HEK293 (cell line): ENCODE results near the gene SYCN.

Experiments
- CTCF ChIA-PET: fragments of 350-600 bp; formaldehyde crosslinking; extraction: SDS; loops from one replicate; lab custom pipeline; 2021; ENCODE audit warnings: antibody characterized with exemption; lab: Yijun Ruan, JAX
- POLR2A ChIA-PET: fragments of 300-600 bp; formaldehyde crosslinking; extraction: SDS; loops from one replicate; lab custom pipeline; 2020; ENCODE audit warnings: antibody characterized with exemption, inconsistent platforms; lab: Yijun Ruan, JAX
- H3K27ac ChIP-seq: fragments of 200-500 bp; sonication (Bioruptor generic); 2 replicates; pipeline ENCODE4 v1.5.1; 2014; ENCODE audit warnings: low read depth, low read length, control low read depth, inconsistent platforms; ENCODE audit errors: extremely low read depth
- H3K36me3 ChIP-seq, 2 experiments: fragments of 200-500 bp in 1 of 2; sonication (Bioruptor generic) in 1 of 2; 1 replicate in 1 of 2; 2 replicates in 1 of 2; pipeline ENCODE4 v1.5.1; 2014 to 2017; ENCODE audit warnings: inconsistent platforms in 2 of 2, low read length in 2 of 2; ENCODE audit not compliant: control insufficient read depth in 2 of 2, insufficient read depth in 1 of 2
- H3K4me1 ChIP-seq: fragments of 200-500 bp; sonication (Bioruptor generic); 2 replicates; pipeline ENCODE4 v1.5.1; 2014; ENCODE audit warnings: mild to moderate bottlenecking, low read length, inconsistent platforms; ENCODE audit not compliant: control insufficient read depth, insufficient read depth
- H3K4me3 ChIP-seq: 2 replicates; pipeline ENCODE4 v1.5.1; 2011; ENCODE audit warnings: low read depth, mild to moderate bottlenecking, control low read depth, low read length, moderate library complexity
- H3K9me3 ChIP-seq: fragments of 200-500 bp; sonication (Bioruptor generic); 2 replicates; pipeline ENCODE4 v1.5.1; 2014; ENCODE audit warnings: low read depth, low read length, inconsistent platforms; ENCODE audit not compliant: control insufficient read depth, insufficient read depth
- ZBTB10 ChIP-seq: fragments of 450-650 bp; formaldehyde crosslinking; IDR thresholded peaks from 2 replicates; pipeline ENCODE4 v1.5.1; 2016; ENCODE audit warnings: missing biosample characterization, missing genetic modification characterization
- ZBTB17 ChIP-seq: fragments of 450-650 bp; formaldehyde crosslinking; IDR thresholded peaks from 2 replicates; pipeline ENCODE4 v1.5.1; 2016; ENCODE audit warnings: missing biosample characterization, missing genetic modification characterization
- ZNF155 ChIP-seq: fragments of 450-650 bp; formaldehyde crosslinking; IDR thresholded peaks from 2 replicates; pipeline ENCODE4 v1.5.1; 2016; ENCODE audit warnings: missing biosample characterization, missing genetic modification characterization
- ZNF600 ChIP-seq: fragments of 450-650 bp; formaldehyde crosslinking; IDR thresholded peaks from 2 replicates; pipeline ENCODE4 v1.5.1; 2016; ENCODE audit warnings: missing biosample characterization, missing genetic modification characterization
- ZNF830 ChIP-seq: fragments of 450-650 bp; IDR thresholded peaks from 2 replicates; pipeline ENCODE4 v1.5.0; 2018; ENCODE audit warnings: missing biosample characterization, missing genetic modification characterization, low read depth, mild to moderate bottlenecking, moderate library complexity
- ZNF837 ChIP-seq: fragments of 450-650 bp; formaldehyde crosslinking; IDR thresholded peaks from 2 replicates; pipeline ENCODE4 v1.5.1; 2016; ENCODE audit warnings: missing biosample characterization, missing genetic modification characterization
- TF ChIP-seq, protein P1 (sequence below): fragments of 450-650 bp; formaldehyde crosslinking; IDR thresholded peaks from 2 replicates; pipeline ENCODE4 v1.5.1; 2016; ENCODE audit warnings: missing biosample characterization, missing genetic modification characterization
- TF ChIP-seq, protein P2 (sequence below): fragments of 450-650 bp; formaldehyde crosslinking; IDR thresholded peaks from 2 replicates; pipeline ENCODE4 v1.5.1; 2016; ENCODE audit warnings: missing biosample characterization, missing genetic modification characterization
- TF ChIP-seq, protein P3 (sequence below): fragments of 450-650 bp; formaldehyde crosslinking; IDR thresholded peaks from 2 replicates; pipeline ENCODE4 v1.5.1; 2016; ENCODE audit warnings: missing biosample characterization, missing genetic modification characterization

Gene SYCN

DNA sequence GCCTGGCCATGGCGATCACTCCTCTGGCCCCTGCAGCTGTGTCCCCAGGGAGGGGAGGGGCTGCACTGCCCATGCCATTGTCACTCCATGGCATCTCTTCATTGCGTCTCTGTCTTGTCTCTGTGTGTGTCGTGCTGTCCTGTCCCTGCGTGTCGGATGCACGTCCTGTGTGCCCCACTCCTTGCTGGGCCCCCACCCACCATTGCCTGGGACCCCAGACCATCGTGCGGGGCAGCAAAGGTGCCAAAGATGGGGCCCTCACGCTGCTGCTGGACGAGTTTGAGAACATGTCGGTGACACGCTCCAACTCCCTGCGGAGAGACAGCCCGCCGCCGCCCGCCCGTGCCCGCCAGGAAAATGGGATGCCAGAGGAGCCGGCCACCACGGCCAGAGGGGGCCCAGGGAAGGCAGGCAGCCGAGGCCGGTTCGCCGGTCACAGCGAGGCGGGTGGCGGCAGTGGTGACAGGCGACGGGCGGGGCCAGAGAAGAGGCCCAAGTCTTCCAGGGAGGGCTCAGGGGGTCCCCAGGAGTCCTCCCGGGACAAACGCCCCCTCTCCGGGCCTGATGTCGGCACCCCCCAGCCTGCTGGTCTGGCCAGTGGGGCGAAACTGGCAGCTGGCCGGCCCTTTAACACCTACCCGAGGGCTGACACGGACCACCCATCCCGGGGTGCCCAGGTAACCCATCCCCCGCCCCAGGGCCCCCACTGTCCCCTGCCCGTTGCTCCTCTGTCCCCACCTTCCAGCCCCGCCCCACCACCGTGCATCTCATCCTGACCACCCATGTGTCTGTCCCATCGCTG, 31.2 kb downstream of the SYCN start:
- no peaks in the 10 kb centered on the region for H3K4me1 ChIP-seq
- no peaks in the 10 kb centered on the region for H3K9me3 ChIP-seq
- ChIA-PET POLR2A (no interaction called here), CTCF (interaction anchor here (0.7 to 5.1 kb wide), 3 partner anchors 14 to 169 kb away, joined by 3 to 33 read pairs (median 3); partner anchors contain the start of gene SAMD4B)
- no peak overlapping the region for H3K27ac ChIP-seq
- no peak for TF ChIP-seq ZNF837
- peak; percentile 40; the same call in 1 of the 2 replicates for TF ChIP-seq ZBTB10 (tag by site-specific recombination)
- TF ChIP-seq, protein P1, sequence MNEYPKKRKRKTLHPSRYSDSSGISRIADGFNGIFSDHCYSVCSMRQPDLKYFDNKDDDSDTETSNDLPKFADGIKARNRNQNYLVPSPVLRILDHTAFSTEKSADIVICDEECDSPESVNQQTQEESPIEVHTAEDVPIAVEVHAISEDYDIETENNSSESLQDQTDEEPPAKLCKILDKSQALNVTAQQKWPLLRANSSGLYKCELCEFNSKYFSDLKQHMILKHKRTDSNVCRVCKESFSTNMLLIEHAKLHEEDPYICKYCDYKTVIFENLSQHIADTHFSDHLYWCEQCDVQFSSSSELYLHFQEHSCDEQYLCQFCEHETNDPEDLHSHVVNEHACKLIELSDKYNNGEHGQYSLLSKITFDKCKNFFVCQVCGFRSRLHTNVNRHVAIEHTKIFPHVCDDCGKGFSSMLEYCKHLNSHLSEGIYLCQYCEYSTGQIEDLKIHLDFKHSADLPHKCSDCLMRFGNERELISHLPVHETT (tag by site-specific recombination) = no peak
- TF ChIP-seq, protein P2, sequence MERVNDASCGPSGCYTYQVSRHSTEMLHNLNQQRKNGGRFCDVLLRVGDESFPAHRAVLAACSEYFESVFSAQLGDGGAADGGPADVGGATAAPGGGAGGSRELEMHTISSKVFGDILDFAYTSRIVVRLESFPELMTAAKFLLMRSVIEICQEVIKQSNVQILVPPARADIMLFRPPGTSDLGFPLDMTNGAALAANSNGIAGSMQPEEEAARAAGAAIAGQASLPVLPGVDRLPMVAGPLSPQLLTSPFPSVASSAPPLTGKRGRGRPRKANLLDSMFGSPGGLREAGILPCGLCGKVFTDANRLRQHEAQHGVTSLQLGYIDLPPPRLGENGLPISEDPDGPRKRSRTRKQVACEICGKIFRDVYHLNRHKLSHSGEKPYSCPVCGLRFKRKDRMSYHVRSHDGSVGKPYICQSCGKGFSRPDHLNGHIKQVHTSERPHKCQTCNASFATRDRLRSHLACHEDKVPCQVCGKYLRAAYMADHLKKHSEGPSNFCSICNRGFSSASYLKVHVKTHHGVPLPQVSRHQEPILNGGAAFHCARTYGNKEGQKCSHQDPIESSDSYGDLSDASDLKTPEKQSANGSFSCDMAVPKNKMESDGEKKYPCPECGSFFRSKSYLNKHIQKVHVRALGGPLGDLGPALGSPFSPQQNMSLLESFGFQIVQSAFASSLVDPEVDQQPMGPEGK (tag by site-specific recombination) = peak; percentile 11; the same call in 1 of the 2 replicates
- TF ChIP-seq, protein P3, sequence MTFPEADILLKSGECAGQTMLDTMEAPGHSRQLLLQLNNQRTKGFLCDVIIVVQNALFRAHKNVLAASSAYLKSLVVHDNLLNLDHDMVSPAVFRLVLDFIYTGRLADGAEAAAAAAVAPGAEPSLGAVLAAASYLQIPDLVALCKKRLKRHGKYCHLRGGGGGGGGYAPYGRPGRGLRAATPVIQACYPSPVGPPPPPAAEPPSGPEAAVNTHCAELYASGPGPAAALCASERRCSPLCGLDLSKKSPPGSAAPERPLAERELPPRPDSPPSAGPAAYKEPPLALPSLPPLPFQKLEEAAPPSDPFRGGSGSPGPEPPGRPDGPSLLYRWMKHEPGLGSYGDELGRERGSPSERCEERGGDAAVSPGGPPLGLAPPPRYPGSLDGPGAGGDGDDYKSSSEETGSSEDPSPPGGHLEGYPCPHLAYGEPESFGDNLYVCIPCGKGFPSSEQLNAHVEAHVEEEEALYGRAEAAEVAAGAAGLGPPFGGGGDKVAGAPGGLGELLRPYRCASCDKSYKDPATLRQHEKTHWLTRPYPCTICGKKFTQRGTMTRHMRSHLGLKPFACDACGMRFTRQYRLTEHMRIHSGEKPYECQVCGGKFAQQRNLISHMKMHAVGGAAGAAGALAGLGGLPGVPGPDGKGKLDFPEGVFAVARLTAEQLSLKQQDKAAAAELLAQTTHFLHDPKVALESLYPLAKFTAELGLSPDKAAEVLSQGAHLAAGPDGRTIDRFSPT (tag by site-specific recombination) = 0 out of 2 replicates have a peak, but pooled peaks have one; percentile 33
- TF ChIP-seq ZNF600 = peak; percentile 69
- peaks cover 23 to 48% of the 10 kb centered on the region in 2 experiments; a peak in 2 of 3 replicates for H3K36me3 ChIP-seq
- H3K4me3 ChIP-seq = no peak overlapping the region

- H3K36me3 ChIP-seq = peaks cover 13 to 38% of the 10 kb centered on the region in 2 experiments; a peak in 2 of 3 replicates
- CTCF ChIA-PET = interaction anchor here (0.7 kb wide), 1 partner anchor 120 kb away, joined by 3 read pairs; no protein-coding TSS in a partner anchor
These were observed 32.3 kb downstream of the SYCN start for GRCh38 chr19:39171479-39172465.

More at GRCh38 chr19:39171479-39172465, 32.3 kb downstream of the SYCN start:
- TF ChIP-seq ZNF600 (peak; percentile 68), ZNF830 (tag by site-specific recombination) (no peak), ZBTB17 (tag by site-specific recombination) (peak; percentile 73), ZNF155 (no peak)
- TF ChIP-seq, protein P2 (tag by site-specific recombination) = peak; percentile 52; the same call in 1 of the 2 replicates
- peaks cover 4% of the 10 kb centered on the region for H3K4me1 ChIP-seq
- H3K27ac ChIP-seq = peak overlapping the region; percentile 31; the same call in 1 of the 2 replicates
- POLR2A ChIA-PET = interaction anchor here (0.7 to 1.0 kb wide), 2 partner anchors 9 to 28 kb away, joined by 4 to 5 read pairs; no protein-coding TSS in a partner anchor
- no peaks in the 10 kb centered on the region for H3K9me3 ChIP-seq
- no peak overlapping the region for H3K4me3 ChIP-seq
